Measurements from ENCODE around the gene CCN5.

Gene CCN5

DNA sequence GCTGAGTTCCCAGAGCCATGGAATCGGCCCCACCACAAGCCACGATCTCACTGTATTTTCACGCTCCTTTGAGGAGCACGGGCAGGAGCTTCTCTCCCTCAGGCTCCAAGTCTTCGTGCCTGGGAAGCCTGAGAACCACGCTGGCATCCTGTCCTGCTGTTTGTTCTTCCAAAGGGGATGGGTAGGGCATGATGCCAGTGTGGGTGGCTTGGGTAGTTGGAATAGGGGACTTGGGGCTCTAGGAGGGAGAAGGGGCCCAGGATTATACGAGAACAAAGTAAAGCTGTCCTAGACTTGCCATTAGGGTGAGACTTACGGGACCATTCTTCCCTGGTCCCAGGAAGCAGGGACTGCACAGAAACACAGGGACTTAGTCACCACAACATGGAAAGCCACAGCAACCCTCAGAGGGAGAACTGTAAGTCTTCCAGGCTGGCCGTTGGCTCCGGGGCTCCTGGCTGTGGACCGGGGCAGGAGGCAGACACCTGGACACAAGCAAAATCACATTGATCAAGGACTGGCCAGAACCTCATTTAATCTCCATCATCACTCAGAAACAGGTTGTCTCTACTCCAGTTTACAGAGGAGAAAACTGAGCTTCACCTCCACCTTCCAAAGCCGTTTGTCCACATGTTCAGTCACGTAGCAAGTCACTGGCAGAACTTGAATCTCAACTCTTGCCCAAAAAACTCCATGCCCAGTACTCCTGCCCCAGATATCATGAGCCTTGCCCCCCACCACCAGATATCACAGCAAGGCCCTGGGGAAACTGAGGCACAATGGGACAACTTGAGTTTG, 1.3 kb downstream of the CCN5 start:
- DNase-seq: no peak

DNA sequence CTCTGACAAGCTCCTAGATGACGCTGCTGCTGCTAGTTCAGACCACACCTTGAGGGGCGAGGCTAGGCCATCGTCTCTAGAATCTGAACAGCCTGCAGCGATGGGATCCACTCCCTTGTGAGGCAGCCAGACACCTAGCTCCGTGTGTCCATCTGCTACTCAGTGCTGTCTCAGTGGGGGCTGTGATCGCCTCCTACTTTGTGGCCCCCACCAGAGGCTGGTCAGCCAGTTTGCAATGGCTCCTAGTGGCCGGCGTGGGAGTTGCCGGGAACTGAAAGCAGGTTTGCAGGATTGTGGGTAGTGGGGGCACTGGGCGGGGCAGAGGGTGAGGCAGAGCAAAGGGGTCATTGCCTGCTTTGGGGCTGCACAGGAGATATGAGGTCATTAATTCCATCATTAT, 2.8 kb downstream of the CCN5 start:
- DNase-seq: no peak

DNA sequence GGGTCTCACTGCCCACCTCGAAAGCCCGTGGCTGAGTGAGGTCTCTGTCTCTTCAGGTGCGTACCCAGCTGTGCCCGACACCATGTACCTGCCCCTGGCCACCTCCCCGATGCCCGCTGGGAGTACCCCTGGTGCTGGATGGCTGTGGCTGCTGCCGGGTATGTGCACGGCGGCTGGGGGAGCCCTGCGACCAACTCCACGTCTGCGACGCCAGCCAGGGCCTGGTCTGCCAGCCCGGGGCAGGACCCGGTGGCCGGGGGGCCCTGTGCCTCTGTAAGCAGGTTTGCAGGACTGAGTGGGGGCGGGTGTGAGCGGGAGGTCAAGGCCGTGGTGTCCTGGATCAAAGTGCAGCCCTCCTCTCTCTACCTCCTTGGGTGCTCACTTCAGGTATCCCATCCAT, 4.7 kb downstream of the CCN5 start:
- DNase-seq: no peak

DNA sequence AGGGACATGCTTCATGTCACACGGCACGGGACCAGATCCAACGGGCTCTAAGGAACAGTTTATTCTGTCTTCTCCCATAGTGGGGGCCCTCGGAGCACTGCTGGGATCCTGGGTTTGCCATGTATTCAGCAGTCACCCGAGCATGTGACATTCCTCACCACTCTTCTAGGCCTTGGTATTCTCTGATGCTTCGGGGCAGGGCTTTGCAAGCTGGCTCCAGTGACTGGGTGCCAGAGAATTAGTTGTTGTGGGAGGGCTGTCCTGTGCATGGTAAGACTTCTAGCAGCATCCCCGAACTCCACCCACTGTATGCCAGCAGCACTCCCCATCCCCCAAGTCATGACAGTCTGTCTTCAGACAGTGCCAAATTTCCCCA, 5.4 kb downstream of the CCN5 start:
- peak; percentile 43 for DNase-seq

DNA sequence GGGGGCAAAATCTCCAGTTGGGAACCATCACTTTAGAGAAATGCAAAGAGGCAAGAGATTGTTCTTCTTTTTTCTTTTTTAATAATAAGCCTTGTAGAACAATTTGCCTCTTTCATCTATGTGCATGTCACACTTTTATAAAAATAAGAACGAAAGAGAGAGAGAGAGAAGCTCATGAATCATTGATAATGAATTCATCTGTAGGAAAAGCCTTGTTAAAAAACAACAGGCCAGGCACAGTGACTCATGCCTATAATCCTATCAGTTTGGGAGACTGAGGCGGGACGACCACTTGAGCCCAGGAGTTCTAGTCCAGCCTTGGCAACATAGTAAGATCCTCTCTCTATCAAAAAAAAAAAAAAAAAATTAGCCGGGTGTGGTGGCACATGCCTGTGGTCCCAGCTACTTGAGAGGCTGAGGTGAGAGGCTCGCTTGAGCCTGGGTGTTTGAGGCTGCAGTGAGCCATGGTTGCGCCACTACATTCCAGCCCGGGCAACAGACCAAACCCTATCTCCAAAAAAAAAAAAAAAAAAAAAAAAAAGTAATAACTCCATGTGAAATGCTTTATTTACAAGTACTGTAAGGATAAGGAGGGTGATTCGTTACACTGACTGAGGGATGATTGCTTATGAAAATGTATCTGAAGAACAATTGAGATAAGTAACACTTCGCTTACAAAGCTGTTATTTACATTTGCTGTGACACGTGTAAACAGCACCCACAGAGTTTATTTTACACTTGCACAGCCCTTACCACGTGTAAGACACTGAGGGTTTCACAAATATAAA, 6.0 kb downstream of the CCN5 start:
- no peak for DNase-seq

DNA sequence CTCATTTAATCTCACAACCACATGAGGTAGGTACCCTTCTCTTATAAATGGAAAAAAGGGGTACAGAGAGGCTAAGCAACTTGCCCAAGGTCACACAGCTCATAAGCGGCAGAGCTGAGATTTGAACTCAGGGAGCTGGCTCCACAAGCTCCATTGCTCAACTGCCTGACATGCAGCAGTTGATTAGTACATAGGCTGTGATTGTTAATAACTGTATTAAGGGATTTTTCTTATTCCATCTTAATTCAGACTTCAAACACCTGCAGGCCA, 6.6 kb downstream of the CCN5 start:
- no peak for DNase-seq

DNA sequence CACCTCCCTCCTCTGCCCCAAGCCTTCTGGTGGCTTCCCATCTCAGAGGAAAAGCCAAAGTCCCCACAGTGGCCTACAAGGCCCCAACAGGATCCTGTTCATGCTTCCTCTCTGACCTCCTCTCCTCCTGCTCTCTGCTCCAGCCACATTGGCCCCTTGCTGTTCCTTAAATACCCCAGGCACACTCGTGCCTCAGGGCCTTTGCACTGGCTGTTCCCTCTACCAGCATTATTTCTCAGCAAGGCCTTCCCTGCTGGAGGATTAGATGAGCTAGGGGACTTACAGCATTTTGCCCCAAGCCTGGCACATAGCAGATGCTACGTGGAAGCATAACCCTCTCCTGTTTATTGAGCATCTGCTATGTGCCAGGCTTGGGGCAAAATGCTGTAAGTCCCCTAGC, 7.8 kb downstream of the CCN5 start:
- no peak for DNase-seq

DNA sequence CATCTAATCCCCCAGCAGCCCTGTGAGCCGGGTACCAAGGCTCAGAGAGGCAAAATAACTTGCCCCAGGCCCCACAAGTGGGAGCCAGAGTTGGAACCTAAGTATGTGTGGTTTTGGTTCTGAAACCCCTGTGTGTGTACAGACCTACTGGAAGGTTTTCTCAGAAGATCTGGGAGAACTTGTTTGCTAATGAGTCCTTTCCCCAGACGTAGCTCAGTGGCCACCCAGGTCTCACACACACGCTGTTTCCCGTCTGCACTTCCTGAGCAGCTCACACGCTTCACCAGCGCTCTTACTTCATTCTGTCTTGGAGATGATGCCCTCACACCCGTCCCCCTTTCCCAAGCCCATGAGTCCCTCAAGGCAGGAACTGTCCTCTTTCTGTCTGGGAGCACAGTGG, 8.2 kb downstream of the CCN5 start:
- no peak for DNase-seq

DNA sequence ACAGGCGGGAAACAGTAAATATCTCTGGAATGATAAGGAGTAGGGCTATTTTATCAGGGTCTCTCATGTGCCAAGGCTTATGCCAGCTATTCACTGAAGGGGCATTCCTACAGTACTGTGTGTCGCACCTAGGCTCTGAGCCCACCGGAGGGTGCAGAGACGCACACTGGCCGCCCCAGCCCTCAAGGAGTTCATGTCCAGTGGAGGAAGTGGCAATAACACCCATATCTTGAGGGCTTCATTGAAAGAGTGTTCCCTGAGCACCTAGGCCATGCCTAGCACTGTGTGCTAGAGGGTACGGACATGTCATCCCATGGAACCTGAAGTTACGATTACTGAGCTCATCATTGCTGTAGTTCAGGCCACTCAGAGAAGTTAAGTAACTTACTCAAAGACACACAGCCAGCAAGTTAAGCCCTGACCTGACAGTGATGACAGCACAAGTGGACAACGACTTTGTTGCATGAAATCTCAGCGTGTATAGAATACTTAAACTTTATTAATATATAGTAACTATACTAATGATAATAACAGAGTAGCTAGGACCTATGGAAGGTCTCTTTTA, 8.7 kb downstream of the CCN5 start:
- no peak for DNase-seq

DNA sequence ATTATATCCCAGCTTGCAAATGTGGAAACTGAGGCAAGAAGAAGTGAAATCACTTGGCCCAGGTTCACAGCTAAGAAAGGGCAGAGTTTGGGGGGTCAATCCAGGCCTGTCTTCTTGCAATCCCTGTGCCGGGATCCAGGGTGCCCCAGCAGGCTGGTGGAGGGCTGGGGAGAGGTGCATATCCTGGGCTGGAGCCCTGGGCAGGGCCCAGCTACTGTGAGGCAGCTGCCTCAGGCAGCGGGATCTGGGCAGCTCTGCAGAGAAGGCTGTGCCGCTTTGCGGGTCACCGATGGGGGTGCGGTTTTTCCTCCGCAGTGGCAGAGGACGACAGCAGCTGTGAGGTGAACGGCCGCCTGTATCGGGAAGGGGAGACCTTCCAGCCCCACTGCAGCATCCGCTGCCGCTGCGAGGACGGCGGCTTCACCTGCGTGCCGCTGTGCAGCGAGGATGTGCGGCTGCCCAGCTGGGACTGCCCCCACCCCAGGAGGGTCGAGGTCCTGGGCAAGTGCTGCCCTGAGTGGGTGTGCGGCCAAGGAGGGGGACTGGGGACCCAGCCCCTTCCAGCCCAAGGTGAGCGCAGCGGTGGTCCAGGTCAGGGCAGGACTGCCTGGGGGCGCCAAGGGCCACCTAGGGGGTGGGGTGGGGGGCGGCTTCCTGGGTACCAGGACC, 9.4 kb downstream of the CCN5 start:
- no peak for DNase-seq

DNA sequence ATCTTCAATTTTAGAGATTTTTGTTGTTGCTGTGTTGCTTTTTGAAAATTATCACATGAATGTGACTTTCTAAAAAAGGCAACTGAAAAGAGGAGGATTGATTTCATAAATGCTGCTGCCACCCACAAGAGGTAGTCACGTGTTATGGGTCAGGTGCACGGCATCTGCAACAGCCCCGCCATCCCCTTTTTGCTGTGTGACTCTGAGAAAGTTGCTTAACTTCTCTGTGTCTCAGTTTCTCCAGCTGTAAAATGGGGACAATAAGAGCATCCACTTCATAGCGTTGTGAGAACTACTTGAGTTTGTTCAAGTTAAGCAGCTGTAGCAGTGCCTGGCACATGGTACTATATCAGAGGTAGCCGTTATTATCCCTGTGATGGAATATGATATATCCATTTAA, 10.7 kb downstream of the CCN5 start:
- no peak for DNase-seq

DNA sequence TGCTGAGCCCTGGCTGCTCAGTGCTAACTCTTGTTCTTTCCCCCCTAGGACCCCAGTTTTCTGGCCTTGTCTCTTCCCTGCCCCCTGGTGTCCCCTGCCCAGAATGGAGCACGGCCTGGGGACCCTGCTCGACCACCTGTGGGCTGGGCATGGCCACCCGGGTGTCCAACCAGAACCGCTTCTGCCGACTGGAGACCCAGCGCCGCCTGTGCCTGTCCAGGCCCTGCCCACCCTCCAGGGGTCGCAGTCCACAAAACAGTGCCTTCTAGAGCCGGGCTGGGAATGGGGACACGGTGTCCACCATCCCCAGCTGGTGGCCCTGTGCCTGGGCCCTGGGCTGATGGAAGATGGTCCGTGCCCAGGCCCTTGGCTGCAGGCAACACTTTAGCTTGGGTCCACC, 11.9 kb downstream of the CCN5 start:
- DNase-seq: no peak

DNA sequence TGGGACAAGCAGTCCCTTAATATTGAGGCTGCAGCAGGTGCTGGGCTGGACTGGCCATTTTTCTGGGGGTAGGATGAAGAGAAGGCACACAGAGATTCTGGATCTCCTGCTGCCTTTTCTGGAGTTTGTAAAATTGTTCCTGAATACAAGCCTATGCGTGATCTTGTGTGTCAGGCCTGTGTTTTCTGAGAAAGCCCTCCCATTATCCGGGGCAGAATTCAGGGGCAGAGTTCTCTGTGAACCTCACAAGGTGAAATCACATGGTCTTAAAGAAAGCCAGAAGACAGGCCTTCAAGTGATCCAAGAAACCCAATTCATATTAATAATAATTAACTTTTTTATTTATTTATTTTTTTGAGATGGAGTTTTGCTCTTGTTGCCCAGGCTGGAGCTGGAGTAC, 12.5 kb downstream of the CCN5 start:
- no peak for DNase-seq

DNA sequence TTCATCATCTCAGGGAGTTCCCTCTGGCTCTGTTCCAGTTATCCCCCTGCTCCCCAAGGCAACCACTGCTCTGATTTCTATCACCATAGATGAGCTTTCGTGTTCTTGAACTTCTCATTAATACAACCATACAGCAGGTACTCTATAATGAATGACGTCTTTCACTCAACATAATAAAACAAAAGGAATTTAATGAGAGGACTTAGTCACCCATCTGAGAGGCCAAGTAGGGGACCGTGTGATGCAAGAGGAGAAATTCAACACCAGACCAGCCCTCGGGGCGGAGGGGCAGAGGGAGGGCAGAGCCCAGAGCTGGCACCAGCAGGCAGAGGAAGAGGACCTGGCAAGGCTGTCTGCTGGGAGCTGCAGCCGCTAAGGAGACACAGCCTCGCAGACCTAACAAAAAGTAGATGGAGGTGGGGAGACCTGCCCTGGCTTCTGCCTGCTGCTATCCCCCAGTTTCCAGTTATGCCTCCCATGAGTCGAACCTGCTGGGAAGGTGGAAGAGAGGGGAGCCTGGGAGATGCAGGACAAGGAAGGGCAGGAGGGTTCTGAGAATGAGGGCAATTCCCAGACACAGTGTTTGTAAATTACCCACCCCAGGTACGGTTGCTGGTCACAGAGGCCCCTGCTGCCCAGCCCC, 13.8 kb downstream of the CCN5 start:
- peak; percentile 64 for DNase-seq

DNA sequence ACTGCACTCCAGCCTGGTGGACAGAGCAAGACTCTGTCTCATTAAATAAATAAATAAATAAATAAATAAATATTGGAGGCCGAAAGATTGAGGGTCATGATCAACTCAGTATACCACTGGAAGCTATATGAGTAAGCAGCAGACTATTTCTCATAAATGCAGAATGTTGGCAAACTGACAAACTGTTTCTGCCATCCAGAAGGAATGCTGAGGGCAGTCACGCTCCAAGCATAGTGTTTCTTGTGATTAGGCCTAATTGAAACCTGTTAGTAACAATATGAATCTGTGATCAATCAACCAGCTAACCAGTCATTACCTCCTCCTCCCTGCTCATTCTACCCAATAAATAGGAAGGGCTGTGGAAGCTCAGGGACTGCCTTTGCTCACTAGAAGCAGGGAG, 15.3 kb downstream of the CCN5 start:
- peak; percentile 40 for DNase-seq

DNA sequence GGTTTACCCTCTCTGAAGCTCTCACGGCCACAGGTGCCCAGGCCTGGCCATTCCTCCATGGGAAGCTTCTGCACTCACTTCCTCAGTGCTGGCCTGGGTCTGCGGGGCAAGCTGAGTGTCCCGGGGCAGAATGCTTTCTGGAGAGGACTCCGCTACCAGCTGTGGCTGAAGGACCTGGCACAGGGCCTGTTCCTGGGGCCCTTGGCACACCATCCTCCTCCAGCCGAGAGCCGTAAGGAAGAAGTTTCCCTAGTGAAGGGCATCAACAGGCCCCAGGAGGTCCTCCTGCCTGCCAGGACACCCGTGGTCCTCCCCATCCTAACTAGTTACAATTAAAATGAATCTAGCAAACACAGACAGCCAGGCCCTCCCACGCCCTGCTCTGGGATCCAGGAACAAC, 16.5 kb downstream of the CCN5 start:
- no peak for DNase-seq

DNA sequence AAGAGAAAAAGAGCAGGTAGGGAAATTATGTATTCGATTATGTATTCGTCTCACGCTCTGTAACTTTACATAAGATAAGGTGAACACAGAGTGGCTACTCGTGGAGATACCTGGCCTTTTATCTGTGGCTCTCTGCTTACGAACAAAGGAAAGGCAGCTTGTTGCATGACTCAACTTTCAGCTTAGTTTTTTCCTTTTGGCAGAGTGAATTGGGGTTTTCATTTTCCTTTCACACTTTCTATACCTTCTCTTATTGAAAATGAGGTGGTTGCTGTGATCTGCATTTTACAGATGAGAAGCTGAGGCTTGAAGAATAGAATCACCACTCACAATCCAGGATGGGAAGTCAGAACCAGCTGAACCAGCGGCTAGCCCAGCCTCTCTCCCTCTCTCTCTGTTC, 17.2 kb downstream of the CCN5 start:
- DNase-seq: no peak

DNA sequence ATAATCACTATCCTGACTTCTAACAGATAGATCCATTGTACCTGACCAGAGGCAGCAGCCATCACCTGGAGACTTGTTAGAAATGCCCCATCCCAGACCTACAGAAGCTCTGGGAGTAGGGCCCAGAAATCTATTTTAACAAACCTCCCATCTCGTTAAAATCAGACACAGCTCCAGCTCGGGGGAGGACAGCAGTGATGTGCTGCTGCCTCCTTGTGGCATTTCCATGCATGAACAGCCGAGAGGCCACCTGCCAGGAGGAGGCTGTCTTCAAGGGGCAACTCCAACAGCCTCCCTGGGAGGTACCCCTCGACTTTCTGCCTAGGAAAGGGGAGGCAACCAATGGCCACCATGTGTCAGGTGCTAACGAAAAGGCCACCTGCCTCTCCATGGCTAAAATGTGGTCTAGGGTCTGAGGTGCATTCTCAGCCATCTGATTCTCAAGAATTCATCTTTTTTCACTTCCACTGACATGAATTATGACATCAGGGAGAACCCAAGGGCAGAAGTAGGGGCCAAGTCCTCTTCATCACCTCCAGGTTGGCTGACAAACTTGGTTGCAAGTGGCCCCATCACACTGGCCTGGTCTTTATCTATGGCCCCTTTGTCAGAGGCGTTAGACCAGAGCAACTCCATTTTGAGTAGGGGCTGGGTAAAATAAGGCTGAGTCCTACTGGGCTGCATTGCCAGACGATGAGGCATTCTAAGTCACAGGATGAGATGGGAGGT, 18.3 kb downstream of the CCN5 start:
- peak; percentile 76 for DNase-seq

DNA sequence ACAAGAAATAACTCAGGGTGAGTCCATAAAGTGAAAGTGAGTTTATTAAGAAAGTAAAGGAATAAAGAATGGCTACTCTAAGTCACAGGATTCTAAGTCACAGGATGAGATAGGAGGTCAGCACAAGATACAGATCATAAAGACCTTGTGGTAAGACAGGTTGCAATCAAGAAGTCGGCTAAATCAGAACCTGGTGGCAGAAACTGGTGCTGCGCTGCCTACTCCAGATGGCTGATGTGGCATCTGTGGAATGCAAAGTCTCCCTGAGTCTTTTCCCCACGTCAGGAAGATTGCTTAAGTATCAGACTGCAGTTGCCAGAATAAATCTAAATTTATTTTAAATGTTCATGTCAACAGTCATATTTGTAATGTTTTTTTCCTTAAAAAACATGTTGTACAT, 19.8 kb downstream of the CCN5 start:
- no peak for DNase-seq

DNA sequence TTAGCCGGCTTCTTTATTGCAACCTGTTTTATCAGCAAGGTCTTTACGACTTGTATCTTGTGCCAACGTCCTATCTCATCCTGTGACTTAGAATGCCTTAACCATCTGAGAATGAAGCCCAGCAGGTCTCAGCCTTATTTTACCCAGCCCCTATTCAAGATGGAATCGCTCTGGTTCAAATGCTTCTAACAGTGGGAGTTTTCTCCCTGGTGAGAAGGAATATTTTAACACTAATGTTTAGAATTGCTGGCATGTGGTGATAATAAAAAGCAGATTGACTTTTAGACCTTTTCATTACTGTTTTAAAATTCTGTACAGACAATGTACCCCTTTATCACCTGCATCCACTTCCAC, 20.6 kb downstream of the CCN5 start:
- no peak for DNase-seq

DNA sequence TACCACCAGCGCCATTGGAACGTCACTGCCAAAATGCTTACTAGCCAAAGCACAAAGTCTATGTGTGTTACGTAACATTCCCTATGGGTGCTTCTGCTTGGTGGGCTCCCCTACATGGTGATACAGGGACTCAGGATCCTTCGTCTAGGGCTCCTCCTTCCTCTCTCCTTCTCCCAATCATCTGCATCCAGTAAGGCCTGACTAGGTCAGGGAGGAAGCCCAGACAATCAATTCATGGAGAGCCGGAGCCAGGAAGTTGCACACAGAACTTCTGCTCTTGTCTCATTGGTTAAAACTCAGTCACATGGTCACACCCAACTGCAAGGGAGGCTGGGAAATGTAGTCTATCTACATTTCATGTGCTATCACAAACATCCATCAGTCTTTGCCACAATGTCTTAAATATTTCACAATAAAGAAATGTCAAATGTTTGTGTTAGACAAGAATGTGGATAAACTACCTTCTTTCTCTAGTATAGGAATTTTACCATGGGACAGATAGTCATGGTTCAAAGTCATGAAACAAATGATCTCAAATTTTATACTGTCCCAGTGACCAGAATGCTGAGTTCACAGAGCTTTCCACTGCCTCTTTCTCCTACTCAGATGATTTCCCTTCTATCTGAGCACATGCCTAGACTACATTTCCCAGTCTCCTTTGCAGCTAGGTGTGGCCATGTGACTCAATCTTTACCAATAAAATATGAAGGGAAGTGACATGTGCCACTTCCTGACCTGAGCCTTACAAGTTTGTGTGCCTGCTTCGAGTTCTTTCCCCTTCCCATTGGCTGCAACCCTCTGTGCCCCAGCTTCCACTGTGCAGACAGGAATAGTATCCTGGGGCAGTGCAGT, 21.2 kb downstream of the CCN5 start:
- peak; percentile 88 for DNase-seq

DNA sequence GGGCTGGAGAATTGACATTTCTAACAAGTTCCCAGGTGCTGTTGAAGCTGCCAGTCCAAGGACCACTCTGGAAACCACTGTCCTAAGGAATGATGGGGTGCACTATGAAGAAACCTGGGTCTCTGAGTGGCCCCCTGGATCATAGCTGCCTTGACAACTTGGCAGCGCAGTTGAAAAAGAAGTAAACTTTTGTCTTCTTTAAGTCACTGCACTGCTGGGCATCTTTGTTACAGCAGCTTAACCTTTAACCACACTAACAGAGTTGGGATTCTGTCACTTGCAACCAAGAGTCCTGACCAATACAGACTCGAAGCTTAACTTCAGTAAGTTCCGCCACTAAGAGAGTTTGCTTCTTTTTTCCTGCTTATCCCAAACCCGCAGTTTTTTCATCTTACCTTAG, 21.9 kb downstream of the CCN5 start:
- no peak for DNase-seq

Measured in eye (tissue), 1 donor.